HK-2 (cell line): ENCODE results near the gene COG2.
"Not testable (repeated sequence)": the region's sequence is repeated elsewhere in the genome, so short reads cannot be mapped to it uniquely, and the experiment has no call there.

Experiments used
- DNase-seq: peaks from one replicate; pipeline ENCODE4 v3.0.0-alpha.2; 2018; ENCODE audit not compliant: unreplicated experiment

Gene COG2

GRCh38 chr1:230713915-230714764, 71.9 kb downstream of the COG2 start, which contains the start of gene AGT:
TSS of gene AGT (minus strand) at chr1:230714122. CDS start at chr1:230710823, 3,299 bp downstream.
- peak; percentile 76 for DNase-seq

DNA sequence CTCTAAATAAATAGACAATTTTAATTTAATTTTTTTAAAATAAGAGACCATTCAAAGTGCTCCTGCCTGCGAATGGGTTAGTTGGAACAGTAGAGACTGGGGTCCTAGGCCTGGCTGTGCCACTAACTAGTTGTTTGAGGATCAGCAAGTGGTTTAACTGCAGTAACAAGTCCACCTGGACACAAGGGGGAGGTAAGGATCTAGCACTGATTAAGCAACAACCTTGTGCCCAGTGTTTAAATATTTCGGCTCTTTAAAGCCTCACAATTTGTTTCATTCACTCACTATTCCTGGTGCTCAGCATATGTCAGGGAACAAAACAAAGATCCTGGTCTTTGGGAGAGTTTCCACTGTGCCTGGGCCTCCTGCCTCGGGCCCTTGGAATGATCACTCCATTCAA, 73.2 kb downstream of the COG2 start:
- no peak for DNase-seq

DNA sequence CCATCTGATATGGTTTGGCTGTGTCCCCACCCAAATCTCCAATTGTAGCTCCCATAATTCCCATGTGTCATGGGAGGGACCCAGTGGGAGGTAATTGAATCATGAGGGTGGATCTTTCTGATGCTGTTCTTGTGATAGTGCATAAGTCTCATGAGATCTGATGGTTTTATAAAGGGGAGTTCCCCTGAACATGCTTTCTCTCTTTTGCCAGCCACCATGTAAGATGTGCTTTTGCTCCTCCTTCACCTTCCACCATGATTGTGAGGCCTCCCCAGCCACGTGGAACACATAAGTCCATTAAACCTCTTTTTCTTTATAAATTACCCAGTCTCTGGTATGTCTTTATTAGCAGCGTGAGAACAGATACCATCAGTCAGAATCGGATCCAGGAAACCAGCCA, 74.2 kb downstream of the COG2 start:
- not testable (repeated sequence) for DNase-seq

GRCh38 chr1:230717251-230717650, 75.0 kb downstream of the COG2 start:
- no peak for DNase-seq

GRCh38 chr1:230721849-230722522, 79.7 kb downstream of the COG2 start:
- DNase-seq: not testable (repeated sequence)

- no peak for DNase-seq
These were observed 83.2 kb downstream of the COG2 start for GRCh38 chr1:230725256-230726012.

DNA sequence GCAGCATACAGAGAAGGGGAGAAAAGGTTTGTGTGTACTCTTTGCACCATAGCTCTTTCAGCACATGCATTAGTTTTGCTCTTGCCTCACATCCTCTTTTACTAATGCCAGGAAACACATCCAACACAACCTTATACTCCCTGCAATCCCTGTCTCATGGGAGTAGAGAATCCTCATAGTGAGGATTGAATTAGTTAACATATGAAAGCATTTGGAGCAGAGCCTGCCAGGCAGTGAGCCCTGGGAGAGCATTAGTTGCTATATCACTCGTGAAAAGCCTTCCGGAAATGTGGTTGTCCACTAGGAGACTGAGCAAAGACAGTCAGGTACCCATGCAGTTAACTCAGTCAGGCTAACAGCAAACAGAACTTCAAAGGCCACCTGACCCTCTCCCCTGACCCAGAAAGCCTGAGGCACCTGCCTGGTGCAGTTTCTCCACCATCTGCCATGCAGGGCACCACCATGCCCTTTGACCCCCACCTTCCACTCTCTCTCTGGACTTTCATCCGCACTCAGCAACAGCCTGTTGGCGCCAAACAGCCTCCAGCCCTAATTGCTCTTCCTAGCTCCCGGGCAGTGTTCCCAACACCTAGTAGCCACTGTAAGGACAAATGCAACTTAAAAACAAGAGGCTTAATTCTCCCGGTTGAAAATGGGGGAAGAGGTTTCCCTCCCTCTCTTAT, 86.6 kb downstream of the COG2 start:
- no peak for DNase-seq

DNA sequence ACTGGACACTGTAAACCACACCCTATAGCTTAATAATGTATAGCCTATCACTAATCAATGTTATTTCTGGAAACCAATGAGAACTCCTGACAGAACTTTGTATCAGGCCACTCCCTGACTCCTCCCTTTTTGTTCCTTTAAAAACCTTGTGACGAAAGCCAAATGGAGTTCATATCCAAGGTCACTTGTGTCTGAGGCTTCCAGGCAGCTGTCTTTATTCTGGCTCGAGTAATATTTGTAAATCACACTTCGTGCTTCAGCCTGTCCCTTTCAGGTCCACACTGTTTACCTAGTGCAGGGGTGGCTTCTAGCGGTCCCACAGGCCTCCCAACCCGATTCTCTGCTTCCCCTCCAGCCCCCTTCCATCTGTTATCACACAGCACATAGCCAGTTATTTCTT, 88.7 kb downstream of the COG2 start:
- no peak for DNase-seq

DNA sequence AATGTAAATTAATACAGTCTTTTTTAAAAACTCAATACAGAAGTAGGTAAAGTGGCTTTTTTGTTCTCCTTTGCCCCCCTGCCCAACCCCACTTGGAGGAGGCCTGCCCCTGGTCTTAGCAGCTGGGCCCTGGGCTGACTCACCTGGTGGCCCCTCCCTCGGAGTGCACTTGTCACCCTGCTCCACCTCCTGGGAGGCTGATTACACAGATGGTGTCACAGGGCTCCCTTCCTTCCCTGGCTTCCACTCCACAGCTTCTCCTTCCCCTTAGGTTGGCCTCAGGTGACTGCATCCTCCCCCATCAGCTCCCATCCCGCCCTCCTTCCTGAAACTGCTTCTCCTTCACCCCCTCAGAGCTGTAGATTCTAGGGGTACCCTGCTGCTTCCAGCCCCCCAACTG, 93.2 kb downstream of the COG2 start:
- no peak for DNase-seq

GRCh38 chr1:230737622-230738262, 95.5 kb downstream of the COG2 start:
- no peak for DNase-seq

DNA sequence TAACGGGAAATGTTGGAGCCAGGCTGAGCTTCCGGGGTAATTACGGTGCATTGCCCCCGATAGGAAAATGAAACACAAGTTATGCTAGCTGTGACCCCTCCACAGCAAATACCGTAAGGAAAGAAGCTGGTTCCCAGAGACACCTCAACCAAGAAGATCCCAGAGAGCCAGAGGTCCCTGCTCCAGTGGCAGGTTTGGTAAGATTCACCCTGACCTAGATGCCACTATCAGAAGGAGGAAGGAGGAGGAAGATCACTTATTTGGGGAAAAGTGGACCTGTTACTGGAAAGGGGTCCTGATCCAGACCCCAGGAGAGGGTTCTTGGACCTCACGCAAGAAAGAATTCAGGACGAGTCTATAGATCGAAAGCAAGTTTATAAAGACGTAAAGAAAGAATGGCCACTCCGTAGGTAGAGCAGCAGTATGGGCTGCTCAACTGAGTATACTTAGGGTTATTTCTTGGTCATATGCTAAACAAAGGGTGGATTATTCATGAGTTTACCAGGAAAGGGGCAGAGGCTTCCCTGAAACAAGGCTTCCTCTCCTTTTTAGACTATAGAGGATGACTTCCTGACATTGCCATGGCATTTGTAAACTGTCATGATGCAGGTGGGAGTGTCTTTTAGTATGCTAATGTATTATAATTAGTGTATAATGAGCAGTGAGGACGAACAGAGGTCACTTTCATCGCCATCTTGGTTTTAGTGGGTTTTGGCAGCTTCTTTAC, 97.4 kb downstream of the COG2 start:
- no peak for DNase-seq
